A549 (cell line): ENCODE data around the gene NCAPG.

Source experiments
- CHD2 ChIP-seq: fragments of 150-350 bp; IDR thresholded peaks from 2 replicates; pipeline ENCODE4 v1.6.1; 2014; ENCODE audit warnings: low read length; ENCODE audit not compliant: partially characterized antibody
- CTCF ChIP-seq: fragments of >200 bp; sonication (Bioruptor Twin); formaldehyde crosslinking; IDR thresholded peaks from 3 replicates; pipeline ENCODE4 v1.5.1; 2016
- ESRRA ChIP-seq: fragments of 150-350 bp; IDR thresholded peaks from 2 replicates; pipeline ENCODE4 v1.6.1; 2014; ENCODE audit warnings: mild to moderate bottlenecking, low read length, borderline replicate concordance
- KDM1A ChIP-seq: fragments of 200-600 bp; sonication (generic); IDR thresholded peaks from 2 replicates; pipeline ENCODE4 v1.6.1; 2016; ENCODE audit warnings: low read depth, mild to moderate bottlenecking
- NFE2L2 ChIP-seq: fragments of 150-350 bp; conservative IDR thresholded peaks from 2 replicates; pipeline ENCODE4 v1.6.1; 2014; ENCODE audit warnings: low read length
- POLR2A ChIP-seq: IDR thresholded peaks from 2 replicates; pipeline ENCODE4 v1.6.1; 2012; ENCODE audit warnings: mild to moderate bottlenecking, low read length
- RAD21 ChIP-seq, 2 experiments: fragments of >200 bp in 1 of 2; sonication (Bioruptor Twin) in 1 of 2; formaldehyde crosslinking in 1 of 2; IDR thresholded peaks in 1 of 2; conservative IDR thresholded peaks in 1 of 2; 2 replicates in 1 of 2; 3 replicates in 1 of 2; pipeline ENCODE4 v1.6.1; 2012 to 2018; ENCODE audit warnings: inconsistent platforms in 1 of 2
- SREBF2 ChIP-seq: fragments of 450-650 bp; IDR thresholded peaks from 2 replicates; pipeline ENCODE4 v1.6.1; 2014; ENCODE audit warnings: mild to moderate bottlenecking, moderate library complexity
- USF2 ChIP-seq: fragments of 450-650 bp; IDR thresholded peaks from 2 replicates; pipeline ENCODE4 v1.6.1; 2014; ENCODE audit warnings: antibody characterized with exemption

GRCh38 chr4:17778431-17778830, 32.3 kb upstream of the NCAPG start:
- TF ChIP-seq USF2 (no peak), SREBF2 (no peak), KDM1A (no peak), CTCF (no peak), POLR2A (no peak), CHD2 (no peak), NFE2L2 (no peak), RAD21 (conservative IDR thresholded peaks at IDR 0.05 in 1 of 2, IDR thresholded peaks at IDR 0.05 in 1 of 2) (no peak), ESRRA (no peak)
